Sigmoid colon (tissue), 7 donors: ENCODE data around the gene ASMTL. TPM values are rescaled to one million over a fixed set of nuclear protein-coding genes. Genes with fewer than 3 reads are reported as not detected.
A peak's percentile ranks its signal among the peaks of the same experiment; 100 is the strongest.
"Not testable (repeated sequence)": the region's sequence is repeated elsewhere in the genome, so short reads cannot be mapped to it uniquely, and the experiment has no call there.

Experiments used
- DNase-seq: peaks from one replicate; pipeline ENCODE4 v3.0.0-alpha.2; 2019
- H3K27ac ChIP-seq, 4 donors: fragments of 200-600 bp; sonication (generic); one replicate each; pipeline ENCODE4 v1.5.1; 2016 to 2019; ENCODE audit warnings: mild to moderate bottlenecking in 1 of 4
- H3K27me3 ChIP-seq, 3 donors: fragments of 200-600 bp; sonication (generic); one replicate each; pipeline ENCODE4 v1.5.1; 2019; ENCODE audit warnings: mild to moderate bottlenecking in 1 of 3
- H3K36me3 ChIP-seq, 4 donors: fragments of 200-600 bp; sonication (generic); one replicate each; pipeline ENCODE4 v1.5.1; 2016 to 2019
- H3K4me1 ChIP-seq, 4 donors: fragments of 200-600 bp; sonication (generic); one replicate each; pipeline ENCODE4 v1.5.1; 2017 to 2019
- H3K4me3 ChIP-seq, 4 donors: fragments of 200-600 bp; sonication (generic); one replicate each; pipeline ENCODE4 v1.5.1; 2017 to 2019; ENCODE audit warnings: mild to moderate bottlenecking in 2 of 4, moderate library complexity in 1 of 4
- H3K9me3 ChIP-seq, 4 donors: fragments of 200-600 bp in 3 of 4; sonication (generic) in 3 of 4; one replicate each; pipeline versions ENCODE4 v1.5.1 to v1.6.1; 2013 to 2019
- CTCF ChIP-seq, 4 experiments: fragments of 450-650 bp in 3 of 4; fragments of 200-600 bp in 1 of 4; IDR thresholded peaks; one replicate each; pipeline ENCODE4 v1.5.1; 2016 to 2019; ENCODE audit warnings: antibody characterized with exemption in 4 of 4, mild to moderate bottlenecking in 3 of 4, moderate library complexity in 2 of 4
- EP300 ChIP-seq, 4 donors: sonication (generic); formaldehyde crosslinking; IDR thresholded peaks; one replicate each; pipeline ENCODE4 v1.6.1; 2017; ENCODE audit warnings: antibody characterized with exemption in 4 of 4
- POLR2A ChIP-seq, 2 donors: fragments of 450-650 bp; IDR thresholded peaks; one replicate each; pipeline ENCODE4 v1.6.1; 2016; ENCODE audit warnings: antibody characterized with exemption in 2 of 2, mild to moderate bottlenecking in 2 of 2, moderate library complexity in 2 of 2
- POLR2AphosphoS5 ChIP-seq, 4 donors: sonication (generic); formaldehyde crosslinking; IDR thresholded peaks; one replicate each; pipeline ENCODE4 v1.6.1; 2017; ENCODE audit warnings: antibody characterized with exemption in 4 of 4
- WGBS, 2 donors: extraction: QIAGEN DNeasy Blood & Tissue Kit; methylation state at CpG; one replicate each; pipeline ENCODE4 v1.1.7; 2013; 5-methylcytosine and 5-hydroxymethylcytosine counted together
- intact Hi-C: fragments of 100-400 bp; cut with DNase I; formaldehyde crosslinking; loops from one replicate; pipeline ENCODE4 v1.15.1; 2023
- polyA plus RNA-seq, 3 donors: library from polyadenylated mRNA; stranded (reverse); fragments of 200-250 nt; gene quantifications; one replicate each; pipeline ENCODE4 v1.2.3, GENCODE V29; 2013
- total RNA-seq, 4 donors: library from RNA; depleted of rRNA; stranded (reverse); fragments of >200 nt; gene quantifications; one replicate each; pipeline ENCODE4 v1.1.0, GENCODE V29; 2016
- donor health status: healthy with polysubstance abuse.
- donor health status: Bipolar disorder and iron deficiency.
- donor health status: healthy.

Gene ASMTL
- total and polyA plus RNA-seq, 7 donors = 11.8 to 30.6 (median 24.0) TPM

DNA sequence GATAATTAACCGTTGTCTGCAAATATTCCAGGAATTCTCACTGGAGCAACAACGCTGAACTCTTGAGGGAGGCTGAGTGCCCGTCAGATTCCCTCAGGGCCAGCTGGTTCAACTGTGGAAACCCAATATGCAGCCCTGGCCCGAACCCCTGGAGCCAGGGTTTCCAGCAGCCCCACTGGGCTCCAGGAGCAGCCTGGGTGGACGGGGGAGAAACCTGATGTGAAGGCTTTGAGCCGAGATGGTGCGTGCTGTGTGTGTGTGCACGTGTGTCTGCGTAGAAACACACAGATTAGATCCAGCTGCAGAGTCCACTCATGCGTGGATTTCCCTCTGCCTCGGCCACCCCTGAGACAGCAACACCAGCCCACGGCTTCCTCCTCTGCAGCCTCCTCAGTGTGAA lies 41.4 kb downstream of the ASMTL start:
- intact Hi-C loops = no loop called here
- 84 to 90% methylated on average over 12 of the region's 12 CpGs for WGBS, 2 donors
- TF ChIP-seq POLR2A (IDR thresholded peaks at IDR 0.05) (no peak), EP300 (IDR thresholded peaks at IDR 0.05) (no peak), CTCF (IDR thresholded peaks at IDR 0.05) (no peak), POLR2AphosphoS5 (IDR thresholded peaks at IDR 0.05) (no peak)
- H3K27ac ChIP-seq = no peak overlapping the region
- H3K9me3 ChIP-seq = no peaks in the 10 kb centered on the region
- DNase-seq = peak; percentile 29
- peaks cover 5 to 55% (median 20%) of the 10 kb centered on the region in 4 donors for H3K36me3 ChIP-seq
- no peaks in the 10 kb centered on the region for H3K4me1 ChIP-seq
- H3K27me3 ChIP-seq = no peaks in the 10 kb centered on the region
- H3K4me3 ChIP-seq = no peak overlapping the region

DNA sequence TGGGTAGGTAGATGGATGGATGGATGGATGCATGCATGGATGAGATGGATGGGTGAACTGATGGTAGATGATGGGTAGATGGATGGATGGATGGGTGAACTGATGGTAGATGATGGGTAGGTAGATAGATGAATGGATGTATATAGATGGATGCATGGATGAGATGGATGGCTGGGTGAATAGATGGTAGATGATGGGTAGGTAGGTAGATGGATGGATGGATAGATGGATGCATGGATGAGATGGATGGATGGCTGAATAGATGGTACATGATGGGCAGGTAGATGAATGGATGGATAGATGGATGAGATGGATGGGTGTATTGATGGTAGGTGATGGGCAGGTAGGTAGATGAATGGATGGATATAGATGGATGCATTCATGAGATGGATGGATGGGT lies 45.7 kb downstream of the ASMTL start:
- Histone ChIP-seq H3K27me3 (no peaks in the 10 kb centered on the region), H3K4me1 (no peaks in the 10 kb centered on the region), H3K36me3 (peaks cover 12 to 63% (median 34%) of the 10 kb centered on the region in 4 donors), H3K4me3 (no peak overlapping the region), H3K27ac (no peak overlapping the region), H3K9me3 (no peaks in the 10 kb centered on the region)
- DNase-seq = no peak
- TF ChIP-seq EP300 (IDR thresholded peaks at IDR 0.05) (no peak), POLR2AphosphoS5 (IDR thresholded peaks at IDR 0.05) (no peak), CTCF (IDR thresholded peaks at IDR 0.05) (no peak), POLR2A (IDR thresholded peaks at IDR 0.05) (no peak)
- intact Hi-C loops = no loop called here

DNA sequence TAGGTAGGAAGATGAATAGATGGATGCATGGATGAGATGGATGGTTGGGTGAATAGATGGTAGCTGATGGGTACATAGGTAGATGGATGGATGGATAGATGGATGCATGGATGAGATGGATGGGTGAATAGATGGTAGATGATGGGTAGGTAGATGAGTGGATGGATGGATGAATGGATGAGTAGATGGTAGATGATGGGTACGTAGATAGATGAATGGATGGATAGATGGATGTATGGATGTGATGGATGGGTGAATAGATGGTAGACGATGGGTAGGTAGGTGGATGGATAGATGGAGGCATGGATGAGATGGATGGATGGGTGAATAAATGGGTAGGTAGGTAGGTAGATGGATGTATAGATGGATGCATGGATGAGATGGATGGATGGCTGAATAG lies 46.9 kb downstream of the ASMTL start:
- intact Hi-C loops = not testable (repeated sequence)
- 97 to 99% methylated on average over 2 of the region's 2 CpGs for WGBS, 2 donors

GRCh38 chrX:1403867-1404266 lies 48.8 kb downstream of the ASMTL start:
- DNase-seq, H3K9me3 ChIP-seq, H3K27ac ChIP-seq, H3K4me1 ChIP-seq, intact Hi-C loops, H3K27me3 ChIP-seq, H3K4me3 ChIP-seq: not testable (repeated sequence)
- peaks cover 12 to 78% (median 39%) of the 10 kb centered on the region in 4 donors for H3K36me3 ChIP-seq
- 98% methylated on average over 3 of the region's 3 CpGs for WGBS, 2 donors

More for the DNA sequence above, 46.9 kb downstream of the ASMTL start:
- H3K27ac ChIP-seq, H3K9me3 ChIP-seq, H3K27me3 ChIP-seq, H3K4me3 ChIP-seq, H3K4me1 ChIP-seq, DNase-seq: not testable (repeated sequence)
- peaks cover 12 to 68% (median 37%) of the 10 kb centered on the region in 4 donors for H3K36me3 ChIP-seq

GRCh38 chrX:1403228-1403627 lies 49.5 kb downstream of the ASMTL start:
- Histone ChIP-seq H3K27ac (no peak overlapping the region), H3K4me3 (no peak overlapping the region), H3K36me3 (peaks cover 12 to 78% (median 39%) of the 10 kb centered on the region in 4 donors), H3K27me3 (no peaks in the 10 kb centered on the region), H3K9me3 (no peaks in the 10 kb centered on the region), H3K4me1 (no peaks in the 10 kb centered on the region)
- TF ChIP-seq POLR2AphosphoS5 (IDR thresholded peaks at IDR 0.05) (no peak), POLR2A (IDR thresholded peaks at IDR 0.05) (no peak), CTCF (IDR thresholded peaks at IDR 0.05) (no peak), EP300 (IDR thresholded peaks at IDR 0.05) (no peak)
- intact Hi-C loops = no loop called here
- WGBS, 2 donors = 97 to 98% methylated on average over 10 of the region's 10 CpGs
- DNase-seq = peak; percentile 48

- Histone ChIP-seq H3K36me3 (peaks cover 12 to 73% (median 30%) of the 10 kb centered on the region in 4 donors), H3K4me3 (no peak overlapping the region), H3K27me3 (no peaks in the 10 kb centered on the region), H3K9me3 (no peaks in the 10 kb centered on the region), H3K27ac (no peak overlapping the region), H3K4me1 (no peaks in the 10 kb centered on the region)
- DNase-seq = peak; percentile 58
- 93 to 95% methylated on average over 30 of the region's 30 CpGs for WGBS, 2 donors
- TF ChIP-seq POLR2A (IDR thresholded peaks at IDR 0.05) = no peak
- no peak for TF ChIP-seq EP300 (IDR thresholded peaks at IDR 0.05)
- TF ChIP-seq CTCF (IDR thresholded peaks at IDR 0.05) = no peak
- TF ChIP-seq POLR2AphosphoS5 (IDR thresholded peaks at IDR 0.05) = no peak
- intact Hi-C loops = no loop called here
Observed at GRCh38 chrX:1401611-1402430, 50.9 kb downstream of the ASMTL start.
